Hepatocyte (in vitro differentiated cells): Measurements from ENCODE around the gene MBLAC1.

Experiments
- EZH2 ChIP-seq: fragments of 200-600 bp; sonication (generic); IDR thresholded peaks from 2 replicates; pipeline ENCODE4 v1.6.1; 2016; ENCODE audit warnings: antibody characterized with exemption, mild to moderate bottlenecking, borderline replicate concordance
- TF ChIP-seq, protein P1 (sequence below): fragments of 200-600 bp; sonication (generic); IDR thresholded peaks from 2 replicates; pipeline ENCODE4 v1.5.1; 2016; ENCODE audit warnings: antibody characterized with exemption, mild to moderate bottlenecking; ENCODE audit not compliant: poor library complexity

DNA sequence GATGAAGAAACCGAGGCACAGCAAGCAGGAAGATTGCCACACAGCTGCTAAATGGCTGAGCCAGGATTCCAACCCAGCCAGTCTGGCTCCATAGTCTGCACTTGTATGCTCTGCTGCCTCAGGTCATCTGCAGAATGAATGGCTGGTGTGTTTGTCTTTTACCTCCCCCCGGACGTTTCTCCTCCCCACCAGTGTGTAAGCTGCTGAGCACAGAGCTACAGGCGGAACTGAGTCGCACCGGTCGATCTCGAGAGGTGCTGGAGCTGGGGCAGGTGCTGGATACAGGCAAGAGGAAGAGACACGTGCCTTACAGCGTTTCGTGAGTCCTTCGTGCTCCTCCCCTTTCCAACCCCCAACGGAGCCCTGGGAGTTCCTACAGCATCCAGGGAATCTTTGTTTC is 4.7 kb upstream of the MBLAC1 start:
- TF ChIP-seq, protein P1, sequence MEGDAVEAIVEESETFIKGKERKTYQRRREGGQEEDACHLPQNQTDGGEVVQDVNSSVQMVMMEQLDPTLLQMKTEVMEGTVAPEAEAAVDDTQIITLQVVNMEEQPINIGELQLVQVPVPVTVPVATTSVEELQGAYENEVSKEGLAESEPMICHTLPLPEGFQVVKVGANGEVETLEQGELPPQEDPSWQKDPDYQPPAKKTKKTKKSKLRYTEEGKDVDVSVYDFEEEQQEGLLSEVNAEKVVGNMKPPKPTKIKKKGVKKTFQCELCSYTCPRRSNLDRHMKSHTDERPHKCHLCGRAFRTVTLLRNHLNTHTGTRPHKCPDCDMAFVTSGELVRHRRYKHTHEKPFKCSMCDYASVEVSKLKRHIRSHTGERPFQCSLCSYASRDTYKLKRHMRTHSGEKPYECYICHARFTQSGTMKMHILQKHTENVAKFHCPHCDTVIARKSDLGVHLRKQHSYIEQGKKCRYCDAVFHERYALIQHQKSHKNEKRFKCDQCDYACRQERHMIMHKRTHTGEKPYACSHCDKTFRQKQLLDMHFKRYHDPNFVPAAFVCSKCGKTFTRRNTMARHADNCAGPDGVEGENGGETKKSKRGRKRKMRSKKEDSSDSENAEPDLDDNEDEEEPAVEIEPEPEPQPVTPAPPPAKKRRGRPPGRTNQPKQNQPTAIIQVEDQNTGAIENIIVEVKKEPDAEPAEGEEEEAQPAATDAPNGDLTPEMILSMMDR = no peak
- no peak for TF ChIP-seq EZH2
